HEK293T (cell line): ENCODE measurements around the gene NKX2-1.

Experiments
- BHLHE40 ChIP-seq: fragments of 450-650 bp; IDR thresholded peaks from 2 replicates; pipeline ENCODE4 v1.6.1; 2016; ENCODE audit warnings: mild to moderate bottlenecking, moderate library complexity, borderline replicate concordance
- ELF4 ChIP-seq: fragments of 450-650 bp; IDR thresholded peaks from 2 replicates; pipeline ENCODE4 v1.6.1; 2017; ENCODE audit warnings: antibody characterized with exemption
- FOXK2 ChIP-seq: fragments of 450-650 bp; IDR thresholded peaks from 2 replicates; pipeline ENCODE4 v1.6.1; 2016; ENCODE audit warnings: mild to moderate bottlenecking
- FOXM1 ChIP-seq: fragments of 450-650 bp; IDR thresholded peaks from 2 replicates; pipeline ENCODE4 v1.6.1; 2017; ENCODE audit warnings: mild to moderate bottlenecking, borderline replicate concordance
- SP1 ChIP-seq: fragments of 450-650 bp; IDR thresholded peaks from 2 replicates; pipeline ENCODE4 v1.6.1; 2017
- SUZ12 ChIP-seq: fragments of 450-650 bp; IDR thresholded peaks from 2 replicates; pipeline ENCODE4 v1.6.1; 2016; ENCODE audit warnings: mild to moderate bottlenecking
- TARDBP ChIP-seq: fragments of 450-650 bp; IDR thresholded peaks from 2 replicates; pipeline ENCODE4 v1.6.1; 2016
- ZNF384 ChIP-seq: fragments of 450-650 bp; IDR thresholded peaks from 2 replicates; pipeline ENCODE4 v1.6.1; 2016
- TF ChIP-seq, protein P1 (sequence below): fragments of 450-650 bp; IDR thresholded peaks from 2 replicates; pipeline ENCODE4 v1.6.1; 2016

DNA sequence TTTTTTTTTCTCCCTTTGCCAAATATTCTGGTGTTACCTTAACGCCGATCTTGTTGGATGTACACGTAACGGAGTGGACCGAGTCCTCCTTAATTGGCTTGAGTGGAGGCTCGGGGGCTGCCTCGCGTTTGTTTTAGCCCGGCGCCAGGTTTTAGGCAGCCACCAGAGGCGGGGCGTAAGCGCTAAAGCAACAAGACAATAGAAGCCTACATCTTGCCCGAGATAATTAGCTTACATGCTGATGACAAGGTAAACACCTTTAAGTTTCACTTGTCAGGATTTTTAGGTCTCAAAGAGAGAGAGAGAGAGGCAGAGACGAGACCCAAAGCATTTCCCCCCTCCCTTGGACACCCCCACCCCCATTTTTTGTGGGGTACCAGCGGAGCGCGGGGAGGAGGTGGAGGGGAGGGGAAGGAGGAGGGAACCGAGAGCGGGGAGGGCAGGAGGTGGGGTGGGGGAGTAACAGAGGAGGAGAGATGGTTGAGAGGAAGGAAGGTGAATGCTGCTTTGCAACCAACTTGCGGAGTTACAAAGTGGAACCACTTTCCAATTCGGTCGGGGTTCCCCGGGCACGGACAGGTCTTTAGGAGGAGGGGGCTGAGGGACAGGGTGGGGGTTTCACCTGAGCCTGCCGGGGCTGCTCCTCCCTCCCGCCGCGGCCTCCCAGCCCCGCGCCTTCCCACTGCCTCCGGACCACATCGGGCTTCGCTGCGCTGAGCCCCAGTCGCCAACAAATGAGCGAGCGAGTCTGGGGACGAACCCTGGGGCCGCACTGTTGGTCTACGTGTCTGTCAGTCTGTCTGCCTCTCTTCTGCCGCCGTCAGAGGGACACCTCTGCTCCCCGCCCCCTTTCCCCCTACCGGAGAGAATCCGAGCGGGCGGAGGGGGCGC, at the start of gene NKX2-1:
- no peak for TF ChIP-seq BHLHE40
- no peak for TF ChIP-seq SP1
- TF ChIP-seq, protein P1, sequence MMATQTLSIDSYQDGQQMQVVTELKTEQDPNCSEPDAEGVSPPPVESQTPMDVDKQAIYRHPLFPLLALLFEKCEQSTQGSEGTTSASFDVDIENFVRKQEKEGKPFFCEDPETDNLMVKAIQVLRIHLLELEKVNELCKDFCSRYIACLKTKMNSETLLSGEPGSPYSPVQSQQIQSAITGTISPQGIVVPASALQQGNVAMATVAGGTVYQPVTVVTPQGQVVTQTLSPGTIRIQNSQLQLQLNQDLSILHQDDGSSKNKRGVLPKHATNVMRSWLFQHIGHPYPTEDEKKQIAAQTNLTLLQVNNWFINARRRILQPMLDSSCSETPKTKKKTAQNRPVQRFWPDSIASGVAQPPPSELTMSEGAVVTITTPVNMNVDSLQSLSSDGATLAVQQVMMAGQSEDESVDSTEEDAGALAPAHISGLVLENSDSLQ, result peak; percentile 87
- TF ChIP-seq FOXM1, result no peak
- no peak for TF ChIP-seq TARDBP
- TF ChIP-seq FOXK2, result no peak
- TF ChIP-seq SUZ12, result no peak
- no peak for TF ChIP-seq ZNF384
- TF ChIP-seq ELF4, result no peak
